HepG2 (cell line): ENCODE results near the gene STIM2. TPM values are rescaled to one million over a fixed set of nuclear protein-coding genes. Genes with fewer than 3 reads are reported as not detected.

Experiments
- HMG20A ChIP-seq: IDR thresholded peaks from 2 replicates; pipeline ENCODE4 v1.6.1; 2016; ENCODE audit warnings: borderline replicate concordance
- HNRNPK ChIP-seq: fragments of 200-400 bp; formaldehyde crosslinking; IDR thresholded peaks from 2 replicates; pipeline ENCODE4 v1.6.1; 2018; ENCODE audit warnings: low read length, low read depth, moderate library complexity, mild to moderate bottlenecking; ENCODE audit not compliant: poor library complexity, severe bottlenecking
- MAFK ChIP-seq, 2 experiments: IDR thresholded peaks in 1 of 2; conservative IDR thresholded peaks in 1 of 2; 2 replicates each; pipeline ENCODE4 v1.6.1; 2011; ENCODE audit warnings: improper control_type of control experiment in 2 of 2, low read length in 2 of 2
- MTERF4 ChIP-seq: sonication (generic); formaldehyde crosslinking; IDR thresholded peaks from 2 replicates; pipeline ENCODE4 v1.8.0; 2023; ENCODE audit warnings: mild to moderate bottlenecking, missing genetic modification reagents
- PBX3 ChIP-seq: sonication (generic); formaldehyde crosslinking; IDR thresholded peaks from 2 replicates; pipeline ENCODE4 v1.8.1; 2023; ENCODE audit warnings: missing genetic modification reagents, inconsistent platforms, borderline replicate concordance
- YEATS4 ChIP-seq: sonication (generic); formaldehyde crosslinking; IDR thresholded peaks from 2 replicates; pipeline ENCODE4 v1.4.0; 2020; ENCODE audit warnings: missing genetic modification reagents, borderline replicate concordance
- ZNF354B ChIP-seq: sonication (generic); formaldehyde crosslinking; IDR thresholded peaks from 2 replicates; pipeline ENCODE4 v1.8.0; 2022; ENCODE audit warnings: mild to moderate bottlenecking, missing genetic modification reagents
- polyA plus RNA-seq, 8 experiments: library from polyadenylated mRNA; depleted of rRNA in 3 of 8; stranded (reverse) in 7 of 8; unstranded in 1 of 8; fragments of >200 nt; fragmentation: Illumina TruSeq in 4 of 8; extraction: Trizol in 4 of 8; gene quantifications; 2 replicates each; pipeline versions ENCODE4 v1.2.1 to v1.2.3, GENCODE V29; 2011 to 2016; ENCODE audit warnings: low read depth in 4 of 8, missing spikeins in 1 of 8, mixed read lengths in 1 of 8; ENCODE audit not compliant: insufficient read depth in 1 of 8
- total RNA-seq, 5 experiments: library from RNA; depleted of rRNA; stranded (reverse); fragments of >200 nt; fragmentation: Illumina TruSeq; extraction: Trizol; gene quantifications; 2 replicates each; pipeline ENCODE4 v1.2.3, GENCODE V29; 2016; ENCODE audit warnings: low read depth in 1 of 5
- TF ChIP-seq, protein P1 (sequence below): sonication (generic); formaldehyde crosslinking; IDR thresholded peaks from 2 replicates; pipeline ENCODE4 v1.4.0; 2020; ENCODE audit warnings: mild to moderate bottlenecking, missing genetic modification reagents
- TF ChIP-seq, protein P2 (sequence below): IDR thresholded peaks from 2 replicates; pipeline ENCODE4 v1.6.1; 2012; ENCODE audit warnings: inconsistent platforms
- TF ChIP-seq, protein P3 (sequence below): sonication (generic); formaldehyde crosslinking; IDR thresholded peaks from 2 replicates; pipeline ENCODE4 v1.4.0; 2020; ENCODE audit warnings: missing genetic modification reagents, borderline replicate concordance
- TF ChIP-seq, protein P4 (sequence below): sonication (generic); formaldehyde crosslinking; IDR thresholded peaks from 2 replicates; pipeline ENCODE4 v1.5.1; 2020; ENCODE audit warnings: missing genetic modification reagents, mild to moderate bottlenecking, borderline replicate concordance
- TF ChIP-seq, protein P5 (sequence below): sonication (generic); formaldehyde crosslinking; conservative IDR thresholded peaks from 2 replicates; pipeline ENCODE4 v1.4.0; 2020; ENCODE audit warnings: missing genetic modification reagents

STIM2 gene
- total and polyA plus RNA-seq, 2 of the 13 experiments (the other 11 are each of a cell fraction or from before 2014, with no cell fraction given): 19.3 to 19.4 TPM

DNA sequence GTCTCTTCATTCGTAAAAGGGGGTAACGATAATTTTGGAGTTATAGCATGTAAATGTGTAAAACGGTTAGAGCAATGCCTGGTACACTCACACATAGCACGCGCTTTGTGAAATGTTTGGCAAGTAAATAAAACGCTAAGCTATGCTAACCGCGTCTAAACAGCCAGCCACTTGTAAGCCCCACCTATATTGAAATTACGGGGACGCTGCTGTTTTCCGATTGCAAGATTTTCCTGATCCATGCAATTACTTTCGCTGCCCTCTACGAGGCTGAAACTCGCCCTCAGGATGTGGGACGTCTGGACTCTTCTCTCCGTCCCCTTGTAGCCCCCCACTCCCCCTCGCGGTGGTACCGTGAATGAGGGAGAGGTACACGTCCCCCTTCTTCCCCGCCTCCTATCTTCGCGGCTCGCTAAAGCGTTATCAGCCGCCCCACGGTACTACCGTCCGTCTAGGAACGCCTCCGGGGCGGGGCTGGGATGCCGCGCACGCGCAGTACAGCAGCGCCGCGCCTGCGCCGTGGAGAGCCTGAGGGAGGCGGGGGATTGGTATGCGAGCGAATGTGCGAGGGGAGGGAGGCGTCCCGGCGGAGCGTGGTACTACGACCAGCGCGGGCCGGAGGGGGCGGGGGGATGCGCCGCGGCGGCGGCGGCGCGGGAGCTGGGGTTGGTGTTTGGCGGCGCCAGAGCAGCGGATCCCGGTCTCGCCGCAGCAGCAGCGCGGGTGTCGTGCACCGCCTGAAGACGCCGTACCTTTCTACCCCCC, at the start of gene STIM2 (continued):
- TF ChIP-seq MTERF4: no peak; the same call in 1 of the 2 replicates
- TF ChIP-seq, protein P1, sequence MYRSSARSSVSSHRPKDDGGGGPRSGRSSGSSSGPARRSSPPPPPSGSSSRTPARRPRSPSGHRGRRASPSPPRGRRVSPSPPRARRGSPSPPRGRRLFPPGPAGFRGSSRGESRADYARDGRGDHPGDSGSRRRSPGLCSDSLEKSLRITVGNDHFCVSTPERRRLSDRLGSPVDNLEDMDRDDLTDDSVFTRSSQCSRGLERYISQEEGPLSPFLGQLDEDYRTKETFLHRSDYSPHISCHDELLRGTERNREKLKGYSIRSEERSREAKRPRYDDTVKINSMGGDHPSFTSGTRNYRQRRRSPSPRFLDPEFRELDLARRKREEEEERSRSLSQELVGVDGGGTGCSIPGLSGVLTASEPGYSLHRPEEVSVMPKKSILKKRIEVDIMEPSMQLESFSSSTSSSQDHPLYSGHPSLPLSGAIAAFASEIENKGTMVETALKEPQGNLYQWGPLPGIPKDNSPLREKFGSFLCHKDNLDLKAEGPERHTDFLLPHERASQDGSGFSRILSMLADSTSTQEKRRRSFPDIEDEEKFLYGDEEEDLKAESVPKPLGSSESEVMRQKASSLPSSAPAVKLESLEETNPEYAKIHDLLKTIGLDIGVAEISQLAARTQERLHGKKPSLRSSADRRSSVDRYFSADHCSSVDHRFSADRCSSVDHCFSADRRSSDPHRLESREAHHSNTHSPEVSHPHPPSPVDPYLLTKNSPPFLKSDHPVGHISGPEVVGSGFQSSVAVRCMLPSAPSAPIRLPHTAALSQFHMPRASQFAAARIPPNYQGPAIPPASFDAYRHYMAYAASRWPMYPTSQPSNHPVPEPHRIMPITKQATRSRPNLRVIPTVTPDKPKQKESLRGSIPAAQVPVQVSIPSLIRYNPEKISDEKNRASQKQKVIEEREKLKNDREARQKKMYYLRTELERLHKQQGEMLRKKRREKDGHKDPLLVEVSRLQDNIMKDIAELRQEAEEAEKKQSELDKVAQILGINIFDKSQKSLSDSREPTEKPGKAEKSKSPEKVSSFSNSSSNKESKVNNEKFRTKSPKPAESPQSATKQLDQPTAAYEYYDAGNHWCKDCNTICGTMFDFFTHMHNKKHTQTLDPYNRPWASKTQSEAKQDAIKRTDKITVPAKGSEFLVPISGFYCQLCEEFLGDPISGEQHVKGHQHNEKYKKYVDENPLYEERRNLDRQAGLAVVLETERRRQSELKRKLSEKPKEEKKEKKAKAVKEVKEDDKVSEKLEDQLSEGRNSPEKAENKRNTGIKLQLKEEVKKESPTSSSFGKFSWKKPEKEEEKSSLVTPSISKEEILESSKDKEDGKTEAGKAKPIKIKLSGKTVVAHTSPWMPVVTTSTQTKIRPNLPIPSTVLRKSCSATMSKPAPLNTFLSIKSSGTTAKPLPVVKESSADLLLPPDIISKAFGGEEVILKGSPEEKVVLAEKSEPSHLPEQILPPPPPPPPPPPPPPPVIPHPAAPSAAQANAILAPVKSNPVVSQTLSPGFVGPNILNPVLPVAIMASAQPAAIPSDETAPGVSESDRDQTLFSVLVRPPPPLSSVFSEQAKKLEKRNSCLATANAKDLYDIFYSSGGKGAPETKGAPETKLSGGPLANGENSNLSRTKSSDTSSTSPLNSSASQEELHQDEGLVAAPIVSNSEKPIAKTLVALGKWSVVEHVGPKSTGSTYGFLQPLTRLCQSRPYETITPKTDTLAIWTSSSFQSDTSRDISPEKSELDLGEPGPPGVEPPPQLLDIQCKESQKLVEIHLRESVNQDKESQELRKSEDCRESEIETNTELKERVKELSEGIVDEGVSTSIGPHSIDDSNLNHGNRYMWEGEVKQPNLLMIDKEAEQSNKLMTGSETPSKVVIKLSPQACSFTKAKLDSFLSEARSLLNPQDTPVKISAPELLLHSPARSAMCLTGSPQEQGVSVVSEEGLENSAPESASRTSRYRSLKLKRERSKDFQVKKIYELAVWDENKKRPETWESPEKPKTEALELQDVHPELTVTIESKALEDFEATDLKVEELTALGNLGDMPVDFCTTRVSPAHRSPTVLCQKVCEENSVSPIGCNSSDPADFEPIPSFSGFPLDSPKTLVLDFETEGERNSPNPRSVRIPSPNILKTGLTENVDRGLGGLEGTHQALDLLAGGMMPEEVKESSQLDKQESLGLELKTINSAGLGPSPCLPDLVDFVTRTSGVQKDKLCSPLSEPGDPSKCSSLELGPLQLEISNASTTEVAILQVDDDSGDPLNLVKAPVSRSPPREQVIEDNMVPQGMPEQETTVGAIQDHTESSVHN: no peak
- TF ChIP-seq ZNF354B (CRISPR knock-in tag): no peak
- TF ChIP-seq, protein P2, sequence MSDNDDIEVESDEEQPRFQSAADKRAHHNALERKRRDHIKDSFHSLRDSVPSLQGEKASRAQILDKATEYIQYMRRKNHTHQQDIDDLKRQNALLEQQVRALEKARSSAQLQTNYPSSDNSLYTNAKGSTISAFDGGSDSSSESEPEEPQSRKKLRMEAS: peak; percentile 73
- no peak for TF ChIP-seq MAFK (conservative IDR thresholded peaks at IDR 0.05 in 1 of 2, IDR thresholded peaks at IDR 0.05 in 1 of 2; ENCODE audit: low read length in 2 of 2)
- TF ChIP-seq, protein P3, sequence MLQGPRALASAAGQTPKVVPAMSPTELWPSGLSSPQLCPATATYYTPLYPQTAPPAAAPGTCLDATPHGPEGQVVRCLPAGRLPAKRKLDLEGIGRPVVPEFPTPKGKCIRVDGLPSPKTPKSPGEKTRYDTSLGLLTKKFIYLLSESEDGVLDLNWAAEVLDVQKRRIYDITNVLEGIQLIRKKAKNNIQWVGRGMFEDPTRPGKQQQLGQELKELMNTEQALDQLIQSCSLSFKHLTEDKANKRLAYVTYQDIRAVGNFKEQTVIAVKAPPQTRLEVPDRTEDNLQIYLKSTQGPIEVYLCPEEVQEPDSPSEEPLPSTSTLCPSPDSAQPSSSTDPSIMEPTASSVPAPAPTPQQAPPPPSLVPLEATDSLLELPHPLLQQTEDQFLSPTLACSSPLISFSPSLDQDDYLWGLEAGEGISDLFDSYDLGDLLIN (CRISPR knock-in tag): no peak
- no peak for TF ChIP-seq HNRNPK
- TF ChIP-seq HMG20A (CRISPR knock-in tag): no peak
- TF ChIP-seq, protein P4, sequence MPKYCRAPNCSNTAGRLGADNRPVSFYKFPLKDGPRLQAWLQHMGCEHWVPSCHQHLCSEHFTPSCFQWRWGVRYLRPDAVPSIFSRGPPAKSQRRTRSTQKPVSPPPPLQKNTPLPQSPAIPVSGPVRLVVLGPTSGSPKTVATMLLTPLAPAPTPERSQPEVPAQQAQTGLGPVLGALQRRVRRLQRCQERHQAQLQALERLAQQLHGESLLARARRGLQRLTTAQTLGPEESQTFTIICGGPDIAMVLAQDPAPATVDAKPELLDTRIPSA (CRISPR knock-in tag): no peak
- TF ChIP-seq YEATS4 (CRISPR knock-in tag): no peak; the same call in 1 of the 2 replicates
- TF ChIP-seq, protein P5, sequence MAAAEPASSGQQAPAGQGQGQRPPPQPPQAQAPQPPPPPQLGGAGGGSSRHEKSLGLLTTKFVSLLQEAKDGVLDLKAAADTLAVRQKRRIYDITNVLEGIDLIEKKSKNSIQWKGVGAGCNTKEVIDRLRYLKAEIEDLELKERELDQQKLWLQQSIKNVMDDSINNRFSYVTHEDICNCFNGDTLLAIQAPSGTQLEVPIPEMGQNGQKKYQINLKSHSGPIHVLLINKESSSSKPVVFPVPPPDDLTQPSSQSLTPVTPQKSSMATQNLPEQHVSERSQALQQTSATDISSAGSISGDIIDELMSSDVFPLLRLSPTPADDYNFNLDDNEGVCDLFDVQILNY (CRISPR knock-in tag): 0 out of 2 replicates have a peak, but pooled peaks have one; percentile 10
- no peak for TF ChIP-seq PBX3 (CRISPR knock-in tag)
